Right lung (tissue), 5 donors: ENCODE measurements around the gene RHBDF2. TPM values are rescaled to one million over a fixed set of nuclear protein-coding genes. Genes with fewer than 3 reads are reported as not detected.
A peak's percentile ranks its signal among the peaks of the same experiment; 100 is the strongest.

ENCODE experiments used
- DNase-seq, 2 donors: peaks; one replicate each; pipeline ENCODE4 v3.0.0-alpha.2; 2013
- polyA plus RNA-seq, 5 donors: library from polyadenylated mRNA; unstranded; fragments of 120-200 nt; gene quantifications; one replicate each; pipeline versions ENCODE4 v1.2.1 to v1.2.3, GENCODE V29; 2013; ENCODE audit warnings: inconsistent platforms in 1 of 5, low replicate concordance in 1 of 5; ENCODE audit not compliant: insufficient read length in 5 of 5, insufficient read depth in 1 of 5

RHBDF2 gene
- polyA plus RNA-seq, 5 donors = 4.9 to 10.9 (median 9.0) TPM

- DNase-seq = no peak
Measured at GRCh38 chr17:76462556-76463290, 38.5 kb downstream of the RHBDF2 start.

DNA sequence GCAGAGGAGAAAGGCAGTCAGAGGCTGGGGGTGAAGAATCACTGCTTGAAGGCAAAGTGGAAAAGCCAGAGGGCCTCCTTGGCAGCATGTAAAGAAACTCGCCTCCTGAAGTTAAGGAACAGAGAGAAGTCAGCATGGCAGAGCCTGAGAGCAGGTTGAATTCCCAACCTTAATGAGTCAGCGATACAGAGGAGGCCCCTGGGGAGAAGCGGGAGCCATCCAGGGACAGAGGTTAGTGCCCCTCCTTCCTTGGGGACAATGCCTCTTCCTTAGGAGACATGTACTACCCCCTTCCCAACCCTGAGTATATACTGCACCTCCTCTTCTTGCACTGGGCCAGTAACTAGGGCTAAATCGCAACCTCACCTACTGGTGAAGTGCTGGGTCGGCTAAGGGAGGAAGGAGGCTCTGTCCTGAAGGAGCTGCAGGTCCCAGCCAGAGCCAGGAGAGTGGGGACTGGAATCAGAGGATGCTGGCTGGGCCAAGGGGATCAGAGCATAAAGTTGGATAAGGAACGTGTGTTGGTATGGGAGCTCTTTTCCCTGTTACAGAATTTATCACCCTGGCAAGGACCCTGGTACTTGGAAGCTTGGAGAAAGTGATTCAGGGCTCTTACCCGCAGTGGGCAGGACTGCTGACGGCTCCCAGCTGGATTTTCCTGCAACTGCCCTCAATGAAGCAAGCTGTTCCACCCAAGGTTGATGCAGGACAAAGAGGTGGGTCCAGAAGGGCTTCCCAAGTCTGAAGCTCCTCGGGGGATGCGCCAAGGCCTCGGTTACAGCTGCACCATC is 39.3 kb downstream of the RHBDF2 start:
- DNase-seq = no peak

DNA sequence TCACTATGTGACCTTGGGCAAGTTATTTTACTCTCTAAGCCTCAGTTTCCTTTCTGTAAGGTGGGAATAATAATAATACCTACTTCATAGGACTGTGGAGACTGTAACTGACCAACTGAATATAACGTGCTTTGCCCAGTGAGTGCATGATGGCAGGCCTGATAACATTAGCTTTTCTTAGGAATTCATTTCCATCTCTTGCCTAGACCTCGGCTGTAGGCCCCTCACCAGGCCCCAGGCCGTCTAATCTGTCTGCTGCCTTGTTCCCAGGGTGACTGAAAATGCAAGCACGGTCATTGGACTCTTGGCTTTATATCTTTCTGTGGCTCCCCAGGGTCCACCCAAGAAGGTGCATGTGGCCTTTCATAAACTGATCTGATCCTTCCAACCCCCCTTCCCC is 41.5 kb downstream of the RHBDF2 start:
- DNase-seq = no peak

GRCh38 chr17:76458580-76459490 is 42.4 kb downstream of the RHBDF2 start:
- no peak for DNase-seq

- no peak for DNase-seq
Measured at GRCh38 chr17:76453431-76453743, 47.8 kb downstream of the RHBDF2 start.

DNA sequence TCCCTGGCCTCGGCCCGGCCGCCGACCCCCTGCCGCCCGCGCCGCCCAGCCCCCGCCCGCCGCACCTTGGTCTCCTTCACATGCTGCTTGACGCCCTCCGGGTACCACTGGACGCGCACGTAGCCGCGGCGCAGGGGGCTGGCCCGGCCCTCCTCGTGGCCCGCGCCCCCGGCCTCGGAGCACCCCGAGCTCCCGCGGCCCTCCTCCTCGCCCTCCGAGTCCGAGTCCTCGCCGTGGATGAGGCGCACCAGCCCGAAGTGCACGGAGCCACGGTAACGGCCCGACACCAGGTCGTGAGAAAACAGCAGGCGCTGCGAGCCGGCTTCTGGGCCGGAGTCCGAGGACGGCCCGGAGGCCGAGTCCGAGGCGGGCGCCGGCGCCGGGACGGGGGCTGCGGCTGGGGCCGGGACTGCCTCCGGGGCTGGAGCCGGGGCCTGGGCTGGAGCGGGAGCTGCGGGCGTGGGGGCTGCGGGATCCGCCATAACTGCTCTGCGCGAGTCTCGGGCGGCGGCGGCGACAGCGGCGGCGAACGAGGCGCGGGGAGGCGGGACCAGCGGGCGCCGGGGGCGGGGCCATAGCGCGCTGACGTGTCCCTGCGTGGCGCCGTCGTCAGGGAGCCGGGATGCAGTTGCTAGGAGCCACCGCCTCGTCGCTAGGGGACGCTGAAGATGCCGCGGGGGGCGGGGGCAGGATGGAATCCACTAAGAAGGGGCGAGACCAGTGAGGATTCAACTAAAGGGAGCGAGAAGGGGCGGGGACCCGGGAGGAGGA is 48.4 kb downstream of the RHBDF2 start, which contains the start of gene UBE2O:
Gene UBE2O (minus strand): TSS at position 493 of the 771 bp plus-strand sequence. CDS start 11 bp downstream, at position 482.
- peak; percentile 76 to 79 for DNase-seq

DNA sequence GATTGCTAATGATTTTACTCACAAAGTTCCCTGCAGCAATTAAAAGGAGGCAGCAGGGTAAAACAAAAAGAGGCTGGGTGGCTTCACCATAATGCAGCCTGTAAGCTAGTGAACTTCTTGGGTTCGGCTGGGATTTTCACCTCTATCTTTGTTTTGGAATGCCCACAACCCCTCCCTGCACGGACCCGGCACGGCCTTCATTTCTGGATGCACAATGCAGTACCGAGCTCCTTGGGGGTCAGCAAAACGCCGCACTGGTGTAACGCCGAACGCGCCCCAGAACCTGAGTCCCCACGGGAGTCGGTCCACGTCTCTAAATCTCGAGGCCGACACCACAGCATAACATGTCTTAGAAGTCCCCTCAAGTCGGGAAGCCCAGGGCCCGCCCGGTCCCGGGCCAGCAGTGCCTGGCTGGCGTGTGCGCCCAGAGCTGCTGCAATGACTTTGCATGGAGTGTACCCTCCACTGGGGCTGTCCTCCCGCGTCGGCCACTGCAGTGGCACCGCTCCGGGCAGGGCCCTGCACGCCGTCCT is 49.0 kb downstream of the RHBDF2 start:
- DNase-seq = no peak

- DNase-seq = no peak
Measured at GRCh38 chr17:76451506-76451905, 49.7 kb downstream of the RHBDF2 start.

GRCh38 chr17:76449126-76449525 is 52.1 kb downstream of the RHBDF2 start:
- no peak for DNase-seq

DNA sequence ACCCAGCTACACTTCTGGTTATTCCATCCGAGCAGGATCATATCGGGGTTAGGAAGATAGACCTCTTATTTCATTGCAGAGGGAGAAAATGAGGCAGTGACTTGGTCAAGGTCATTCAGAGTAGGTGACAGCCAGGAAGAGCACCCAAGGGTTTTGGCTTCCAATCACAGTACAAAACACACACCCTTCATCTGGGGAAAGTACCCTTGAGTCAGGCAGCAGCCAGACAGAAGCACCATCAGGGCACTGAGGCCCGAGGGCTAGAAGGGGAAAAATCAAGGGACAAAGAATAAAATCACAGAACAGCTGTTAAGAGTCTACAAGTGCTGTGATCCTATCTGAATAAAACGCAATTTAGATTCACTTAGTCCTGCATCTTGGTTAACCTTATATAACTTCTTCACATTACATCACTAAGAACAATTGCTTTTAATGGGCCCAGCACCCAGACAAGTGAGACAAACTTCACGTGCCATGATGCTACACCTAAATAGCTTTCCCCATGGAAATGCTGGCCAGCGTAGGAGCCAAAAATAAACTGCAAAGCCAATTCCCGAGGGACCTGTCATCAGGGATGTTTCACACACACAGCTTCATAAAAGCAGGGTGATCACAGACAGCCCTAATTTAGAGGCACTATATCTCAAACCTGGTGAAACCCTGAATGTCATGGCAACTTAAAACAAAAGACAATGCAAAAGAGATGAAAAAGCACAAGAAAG is 53.1 kb downstream of the RHBDF2 start:
- DNase-seq = no peak

- DNase-seq = no peak
Measured at GRCh38 chr17:76446449-76447231, 54.6 kb downstream of the RHBDF2 start.

DNA sequence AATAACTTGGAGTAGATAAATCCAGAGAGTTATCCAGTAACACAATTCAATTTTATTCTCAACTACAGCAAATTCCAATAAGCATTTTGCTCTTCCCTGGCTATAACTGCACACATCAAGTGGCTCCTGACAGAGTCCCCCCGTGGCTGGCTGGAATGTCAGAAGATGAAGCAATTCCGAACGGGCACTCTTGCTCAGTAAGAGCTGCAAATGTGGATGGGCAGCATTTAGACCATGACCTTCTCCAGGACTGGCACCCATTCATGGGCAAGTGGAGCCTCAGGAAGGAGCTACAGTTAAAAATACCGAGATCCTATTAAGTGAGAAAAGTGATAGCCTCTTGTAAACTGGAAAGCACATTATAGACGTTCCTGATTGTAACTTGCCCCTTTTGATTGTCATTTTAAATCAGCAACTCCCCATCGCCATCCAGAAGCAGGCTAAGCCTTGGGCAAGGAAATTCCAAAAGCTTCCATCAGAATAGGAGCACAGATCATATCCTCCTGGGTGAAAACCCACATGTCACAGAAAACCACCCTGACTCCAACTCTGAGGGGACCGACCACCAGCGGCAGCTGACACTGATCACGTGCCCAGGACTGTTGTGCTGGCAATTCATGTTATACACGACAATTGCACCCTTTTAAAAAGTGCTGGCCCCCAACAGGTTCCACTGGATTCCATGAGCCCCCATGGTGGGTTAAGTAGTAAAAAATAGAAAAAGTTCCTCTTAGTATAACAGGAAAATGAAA is 55.4 kb downstream of the RHBDF2 start:
- no peak for DNase-seq

- DNase-seq = no peak
Measured at GRCh38 chr17:76444518-76445311, 56.5 kb downstream of the RHBDF2 start.

DNA sequence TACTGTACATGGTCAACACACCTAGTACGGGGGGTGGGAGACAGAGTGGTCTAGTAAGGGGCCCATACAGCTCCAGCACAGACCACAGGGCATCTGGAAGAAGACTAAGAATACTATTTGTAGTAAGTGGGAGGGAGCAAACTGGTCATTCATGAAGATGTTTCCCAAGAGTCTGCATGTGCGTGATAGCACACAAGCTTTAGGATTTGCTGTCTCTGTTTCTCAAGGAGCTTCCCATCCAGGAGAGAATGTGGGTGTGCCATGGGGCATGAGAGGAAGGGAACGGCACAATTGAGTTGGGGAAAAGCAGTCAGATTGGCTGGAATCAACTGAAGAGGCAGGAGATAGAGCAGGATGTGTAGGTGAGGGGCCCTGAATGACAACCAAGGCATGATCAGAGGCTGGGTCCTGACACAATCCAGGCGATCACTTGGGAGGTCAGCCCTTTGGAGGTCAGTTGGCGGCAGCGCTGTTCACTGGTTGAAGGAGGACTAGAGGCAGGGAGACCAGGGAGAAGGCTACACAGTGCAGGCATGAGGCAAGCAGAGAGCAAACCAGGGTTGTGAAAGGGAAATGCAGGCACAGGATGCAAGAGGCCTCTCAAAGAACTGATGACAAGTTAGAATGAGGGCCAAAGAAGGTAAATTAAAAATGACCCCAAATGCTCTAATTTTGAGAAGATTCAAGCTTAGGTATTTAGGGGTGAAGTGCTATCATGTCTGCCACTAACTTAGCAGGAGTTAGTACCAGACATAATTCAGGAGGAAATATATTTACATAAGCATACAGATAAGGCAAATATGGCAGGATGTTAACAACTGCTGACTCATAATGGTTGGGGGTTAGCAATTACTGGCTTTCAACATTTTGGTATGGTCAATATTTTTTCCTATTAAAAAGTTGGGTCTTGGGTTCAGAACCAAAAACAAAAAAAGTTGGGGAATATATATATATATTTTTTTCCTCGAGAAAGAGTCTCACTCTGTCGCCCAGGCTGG is 58.6 kb downstream of the RHBDF2 start:
- no peak for DNase-seq

DNA sequence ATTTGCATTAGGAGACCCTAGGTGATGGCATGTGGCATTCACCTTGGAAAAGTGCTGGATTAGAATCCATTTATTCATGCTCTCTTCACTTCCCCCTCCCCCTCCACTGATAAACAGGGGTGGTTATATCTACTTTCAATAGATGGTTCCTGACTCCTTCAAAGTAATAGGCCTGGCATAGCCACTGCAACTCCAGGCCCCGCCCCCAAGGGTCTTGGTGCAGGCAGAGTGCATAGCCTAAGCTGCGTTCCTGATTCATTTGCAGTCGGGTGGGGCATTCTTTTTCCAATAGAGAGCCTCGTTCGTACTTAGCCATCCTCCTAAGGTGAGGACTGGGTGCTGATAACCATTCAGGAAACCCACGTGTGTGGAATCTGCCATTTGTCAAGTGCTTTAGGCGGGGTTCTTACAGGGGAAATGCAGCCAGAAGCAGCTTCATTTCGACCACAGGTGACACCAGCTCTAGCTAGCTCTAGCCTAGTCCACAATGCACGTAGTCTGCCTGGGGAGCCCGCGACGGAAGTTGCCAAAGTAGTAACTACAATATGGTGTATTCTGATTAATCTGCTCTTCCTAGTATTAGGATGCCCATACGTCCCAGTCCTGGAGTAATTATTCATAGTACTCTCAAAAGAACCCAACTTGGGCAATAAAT is 59.4 kb downstream of the RHBDF2 start:
- no peak for DNase-seq

DNA sequence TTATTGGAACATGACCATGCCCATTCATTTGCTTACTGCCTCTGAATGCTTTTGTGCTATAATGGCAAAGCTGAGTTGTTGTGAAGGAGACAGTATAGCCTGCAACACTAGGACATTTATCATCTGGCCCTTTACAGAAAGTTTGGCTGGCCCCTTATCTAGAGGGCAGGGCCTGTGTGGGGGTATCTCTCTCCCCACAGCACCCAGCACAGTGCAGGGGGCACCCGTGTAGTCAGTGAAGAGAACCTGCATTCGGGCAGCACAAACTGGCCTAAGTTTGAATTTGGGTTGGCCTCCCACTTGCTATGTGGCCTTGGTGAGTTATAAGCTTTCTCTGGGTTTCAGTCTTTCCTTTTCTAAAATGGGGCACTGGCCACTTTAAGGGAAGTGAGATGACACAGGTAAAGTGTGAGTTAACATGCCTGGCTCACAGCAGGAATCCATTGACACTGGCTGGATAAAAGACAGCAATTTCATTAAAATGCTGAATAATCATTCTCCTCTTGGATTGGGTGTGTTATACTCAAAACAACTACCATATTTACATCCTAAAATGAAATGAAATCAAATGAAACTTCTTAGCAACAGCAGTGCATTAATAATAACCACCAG is 60.4 kb downstream of the RHBDF2 start:
- no peak for DNase-seq
